Smooth muscle cell (in vitro differentiated cells): ENCODE measurements around the gene KXD1. TPM values are rescaled to one million over a fixed set of nuclear protein-coding genes. Genes with fewer than 3 reads are reported as not detected.

ENCODE experiments used
- DNase-seq: peaks from one replicate; lab custom pipeline; 2025; ENCODE audit not compliant: unreplicated experiment; lab: John Stamatoyannopoulos, UW
- H2AFZ ChIP-seq: fragments of 200-600 bp; sonication (generic); 2 replicates; pipeline ENCODE4 v1.6.0; 2016; ENCODE audit warnings: antibody characterized with exemption, low read depth, mild to moderate bottlenecking
- H3F3A ChIP-seq: fragments of 200-600 bp; sonication (generic); 2 replicates; pipeline ENCODE4 v1.6.0; 2017; ENCODE audit warnings: antibody characterized with exemption, low read depth
- H3K27ac ChIP-seq: fragments of 200-600 bp; sonication (generic); 2 replicates; pipeline ENCODE4 v1.5.1; 2016; ENCODE audit warnings: low read depth, mild to moderate bottlenecking
- H3K27me3 ChIP-seq: fragments of 200-600 bp; sonication (generic); 2 replicates; pipeline ENCODE4 v1.6.1; 2016; ENCODE audit warnings: low read depth, mild to moderate bottlenecking
- H3K36me3 ChIP-seq: fragments of 200-600 bp; sonication (generic); 2 replicates; pipeline ENCODE4 v1.5.1; 2016; ENCODE audit warnings: low read depth
- H3K4me1 ChIP-seq: fragments of 200-600 bp; sonication (generic); 2 replicates; pipeline ENCODE4 v1.5.1; 2016; ENCODE audit warnings: low read depth
- H3K4me2 ChIP-seq: fragments of 200-600 bp; sonication (generic); 2 replicates; pipeline ENCODE4 v1.6.0; 2016; ENCODE audit warnings: mild to moderate bottlenecking
- H3K4me3 ChIP-seq: fragments of 200-600 bp; sonication (generic); 2 replicates; pipeline ENCODE4 v1.5.1; 2016; ENCODE audit warnings: mild to moderate bottlenecking
- H3K79me2 ChIP-seq: fragments of 200-600 bp; sonication (generic); 2 replicates; pipeline ENCODE4 v1.6.0; 2016; ENCODE audit warnings: low read depth, mild to moderate bottlenecking
- H3K9ac ChIP-seq: fragments of 200-600 bp; sonication (generic); 2 replicates; pipeline ENCODE4 v1.6.0; 2016; ENCODE audit warnings: low read depth
- H3K9me3 ChIP-seq: fragments of 200-600 bp; sonication (generic); replicated peaks from 2 replicates; pipeline ENCODE4 v1.5.1; 2016; ENCODE audit warnings: low read depth
- H4K20me1 ChIP-seq: fragments of 200-600 bp; sonication (generic); 2 replicates; pipeline ENCODE4 v1.6.0; 2016; ENCODE audit warnings: low read depth
- CTCF ChIP-seq: fragments of 200-600 bp; sonication (generic); IDR thresholded peaks from 2 replicates; pipeline ENCODE4 v1.5.1; 2017; ENCODE audit warnings: borderline replicate concordance, mild to moderate bottlenecking, antibody characterized with exemption; ENCODE audit not compliant: insufficient read depth, poor library complexity, severe bottlenecking
- WGBS: methylation state at CpG from one replicate; pipeline ENCODE4 v1.1.7; 2016; ENCODE audit warnings: low lambda C conversion rate; 5-methylcytosine and 5-hydroxymethylcytosine counted together
- polyA plus RNA-seq: library from polyadenylated mRNA; unstranded; fragments of >200 nt; fragmentation: Nextera tagmentation; extraction: Ambion mirVana; gene quantifications from 2 replicates; pipeline ENCODE4 v1.2.1, GENCODE V29; 2016
- total RNA-seq: library from RNA; depleted of rRNA; stranded (reverse); fragments of >200 nt; gene quantifications from 2 replicates; pipeline ENCODE4 v1.2.3, GENCODE V29; 2014

The KXD1 gene
- total and polyA plus RNA-seq, 2 experiments from 2014 or later, result 75.4 to 134 TPM

- 15% methylated on average over 11 of the region's 11 CpGs for WGBS
- Histone ChIP-seq H3K27ac (peak overlapping the region; percentile 67), H2AFZ (peak overlapping the region; percentile 12)
These were observed 509 bp downstream of the KXD1 start for GRCh38 chr19:18558202-18558555.

GRCh38 chr19:18558604-18559003 is 934 bp downstream of the KXD1 start:
- Histone ChIP-seq H3K27me3 (no peaks in the 10 kb centered on the region), H3K4me2 (peak overlapping the region; percentile 95), H4K20me1 (no peaks in the 10 kb centered on the region), H3K79me2 (peaks cover 39% of the 10 kb centered on the region), H3K27ac (peak overlapping the region; percentile 67), H3K9me3 (no peaks in the 10 kb centered on the region), H3F3A (no peaks in the 10 kb centered on the region), H3K4me1 (peaks cover 6% of the 10 kb centered on the region), H3K9ac (peak overlapping the region; percentile 68), H3K4me3 (peak overlapping the region; percentile 64), H2AFZ (no peak overlapping the region), H3K36me3 (no peaks in the 10 kb centered on the region)
- 67% methylated on average over 3 of the region's 3 CpGs for WGBS
- no peak for DNase-seq
- TF ChIP-seq CTCF, result no peak

More at GRCh38 chr19:18558202-18558555, 509 bp downstream of the KXD1 start:
- Histone ChIP-seq H3K9ac (peak overlapping the region; percentile 68), H3K27me3 (no peaks in the 10 kb centered on the region), H3K79me2 (peaks cover 39% of the 10 kb centered on the region), H4K20me1 (no peaks in the 10 kb centered on the region), H3K4me3 (peak overlapping the region; percentile 64), H3K4me2 (peak overlapping the region; percentile 95), H3K9me3 (no peaks in the 10 kb centered on the region), H3K36me3 (no peaks in the 10 kb centered on the region), H3F3A (no peaks in the 10 kb centered on the region), H3K4me1 (peaks cover 6% of the 10 kb centered on the region)
- TF ChIP-seq CTCF, result no peak
- no peak for DNase-seq

- no peak for DNase-seq
- peaks cover 39% of the 10 kb centered on the region for H3K79me2 ChIP-seq
- no peaks in the 10 kb centered on the region for H3K27me3 ChIP-seq
- H3K4me2 ChIP-seq, result no peak overlapping the region
- peaks cover 6% of the 10 kb centered on the region for H3K4me1 ChIP-seq
- H3F3A ChIP-seq, result no peaks in the 10 kb centered on the region
- 93% methylated on average over 4 of the region's 5 CpGs for WGBS
- no peaks in the 10 kb centered on the region for H3K9me3 ChIP-seq
- TF ChIP-seq CTCF, result no peak
- peak overlapping the region; percentile 84 for H3K27ac ChIP-seq
- H3K4me3 ChIP-seq, result no peak overlapping the region
- H3K36me3 ChIP-seq, result no peaks in the 10 kb centered on the region
- H2AFZ ChIP-seq, result no peak overlapping the region
- no peaks in the 10 kb centered on the region for H4K20me1 ChIP-seq
- no peak overlapping the region for H3K9ac ChIP-seq
These were observed 2.0 kb downstream of the KXD1 start for GRCh38 chr19:18559685-18560084.

GRCh38 chr19:18562086-18562485 is 4.4 kb downstream of the KXD1 start:
- Histone ChIP-seq H4K20me1 (no peaks in the 10 kb centered on the region), H3K27ac (peak overlapping the region; percentile 84), H3F3A (no peaks in the 10 kb centered on the region), H3K9ac (no peak overlapping the region), H3K27me3 (no peaks in the 10 kb centered on the region), H2AFZ (no peak overlapping the region), H3K4me1 (peaks cover 6% of the 10 kb centered on the region), H3K36me3 (no peaks in the 10 kb centered on the region), H3K9me3 (no peaks in the 10 kb centered on the region), H3K4me3 (no peak overlapping the region), H3K79me2 (peaks cover 39% of the 10 kb centered on the region), H3K4me2 (peak overlapping the region; percentile 33)
- WGBS, result 41% methylated on average over 14 of the region's 14 CpGs
- peak; percentile 8 for DNase-seq
- no peak for TF ChIP-seq CTCF
